ENCODE measurements around the gene NINJ2.

NINJ2 gene

DNA sequence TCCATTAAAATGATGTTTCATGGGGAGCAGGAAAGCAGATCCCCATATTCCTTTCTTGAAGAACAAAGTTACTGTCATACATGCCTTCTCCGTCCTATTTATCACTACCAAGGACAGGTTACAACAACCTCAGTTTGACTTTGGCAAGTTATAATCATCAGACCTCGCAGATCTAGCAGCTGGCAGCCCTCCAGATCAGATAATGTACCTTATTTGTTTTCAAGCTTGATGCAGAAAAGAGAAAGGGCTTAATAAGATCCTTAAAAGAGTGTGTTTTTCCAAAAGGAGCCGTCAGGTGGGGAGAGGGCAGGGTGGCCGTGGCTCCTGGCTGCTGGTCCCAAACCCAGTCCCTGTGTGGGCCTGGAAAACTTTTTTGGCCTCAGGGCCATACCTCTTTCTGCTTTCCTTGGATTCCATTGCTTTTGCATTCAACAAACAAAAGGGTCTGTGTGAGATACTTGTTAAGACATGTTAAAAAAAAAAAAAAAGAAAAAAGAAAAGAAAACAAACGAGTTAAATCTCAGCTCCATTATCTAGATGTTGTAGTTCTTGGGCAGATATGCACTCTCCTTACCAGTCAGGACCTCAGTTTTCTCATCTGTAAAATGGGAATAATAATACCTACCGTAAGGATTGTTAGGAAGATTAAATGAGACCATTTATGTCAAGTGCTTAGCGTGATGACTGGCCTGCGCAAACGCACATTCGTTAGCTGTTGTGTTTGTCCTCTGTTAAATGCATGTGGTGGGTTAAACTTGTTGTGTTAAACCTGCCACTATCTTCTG lies 138.9 kb downstream of the NINJ2 start:
- no peak for DNase-seq

GRCh38 chr12:522692-523378 lies 140.4 kb downstream of the NINJ2 start:
- DNase-seq, result no peak

DNA sequence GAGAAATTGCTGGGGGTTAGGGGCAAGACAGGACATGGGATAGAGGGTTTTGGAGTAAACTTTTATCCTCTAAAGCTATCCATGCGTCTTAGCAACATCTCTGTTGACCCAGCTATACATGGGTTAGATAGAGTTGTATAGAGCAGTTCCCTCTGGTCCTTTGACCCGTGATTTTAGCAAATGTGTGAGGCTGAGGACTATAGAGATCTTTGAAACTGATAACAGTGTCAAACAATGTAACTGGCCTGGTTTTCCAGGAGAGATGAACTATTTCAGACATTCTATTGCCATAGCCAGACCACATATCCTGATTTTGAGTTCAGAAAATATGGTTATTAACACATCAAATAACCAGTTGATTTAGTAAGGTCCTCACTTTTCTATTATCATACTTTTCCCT lies 143.1 kb downstream of the NINJ2 start:
- no peak for DNase-seq

GRCh38 chr12:517538-517937 lies 145.7 kb downstream of the NINJ2 start:
- DNase-seq, result no peak

Data from CD4-positive, alpha-beta T cell treated with Interleukin-10 for 1 hour (primary cell).